NCI-H748 (cell line): ENCODE data around the gene HIVEP2.
A peak's percentile ranks its signal among the peaks of the same experiment; 100 is the strongest.

Source experiments
- DNase-seq: peaks from one replicate; lab custom pipeline; 2025; ENCODE audit not compliant: unreplicated experiment; lab: John Stamatoyannopoulos, UW

Gene HIVEP2

DNA sequence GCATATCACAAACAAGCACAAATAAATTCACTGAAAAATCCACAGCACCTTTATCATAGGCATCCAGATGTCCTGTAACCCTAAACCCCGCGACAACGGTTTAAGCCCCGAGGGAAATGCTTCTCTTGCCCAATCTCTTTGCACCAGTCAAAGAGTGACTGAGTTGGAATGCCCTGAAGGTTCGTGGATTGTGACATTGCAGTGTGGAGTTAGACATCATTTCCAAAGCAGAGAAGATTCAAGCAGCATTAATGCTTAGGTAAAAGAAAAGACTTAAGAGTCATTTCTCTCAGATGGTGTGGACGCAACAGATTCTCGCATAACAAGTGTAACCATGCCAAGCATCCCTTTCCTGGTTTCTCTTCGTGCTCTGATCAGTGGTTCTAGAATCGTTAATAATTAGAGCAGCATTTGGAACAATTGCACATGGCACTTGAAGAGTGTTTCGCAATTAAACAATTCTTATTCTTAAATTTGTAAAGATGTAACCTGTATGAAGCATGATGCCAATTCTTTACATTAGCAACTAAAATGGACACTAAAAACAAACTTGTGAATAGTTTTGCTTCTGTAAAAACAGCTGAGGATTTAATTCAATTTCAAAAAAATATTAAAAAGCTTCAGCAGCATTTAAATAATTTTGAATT is 121.6 kb downstream of the HIVEP2 start:
- no peak for DNase-seq

DNA sequence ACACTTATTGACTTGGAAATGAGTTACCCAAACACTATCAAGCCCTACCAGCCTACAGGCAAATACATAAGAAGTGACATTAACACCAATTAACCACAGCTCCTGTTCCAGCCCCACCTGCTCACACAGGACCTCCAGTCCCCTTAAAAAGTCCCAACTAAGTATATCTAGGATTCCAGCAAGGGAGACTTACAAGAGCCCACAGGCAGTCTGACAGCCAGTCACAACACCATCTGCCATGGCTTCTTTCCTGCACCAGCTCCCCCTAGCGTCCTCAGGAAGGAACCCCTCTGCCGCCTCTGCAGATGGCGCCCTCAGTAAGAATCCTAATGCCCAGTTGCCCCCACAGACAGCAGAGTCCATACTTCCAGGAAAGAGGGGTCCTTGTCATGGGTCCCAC is 122.1 kb downstream of the HIVEP2 start:
- peak; percentile 37 for DNase-seq

DNA sequence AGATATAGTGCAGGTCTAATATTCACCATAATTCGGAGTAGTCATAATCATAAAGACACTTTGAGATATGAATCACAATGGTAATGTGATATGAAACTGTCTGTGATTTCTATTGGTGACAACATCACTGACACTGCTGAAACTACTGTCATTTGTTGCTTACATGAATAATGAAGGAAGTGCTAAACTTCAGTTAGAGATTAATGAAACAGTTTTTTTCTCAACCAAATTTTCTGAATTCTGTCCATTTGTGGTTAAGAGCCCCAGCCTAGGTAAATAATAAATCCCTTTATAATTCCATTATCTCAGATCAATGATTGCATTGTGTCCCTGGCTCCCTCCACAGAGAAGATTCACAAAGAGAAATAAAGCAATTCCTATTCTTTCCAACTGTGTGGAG is 122.6 kb downstream of the HIVEP2 start:
- DNase-seq: no peak

DNA sequence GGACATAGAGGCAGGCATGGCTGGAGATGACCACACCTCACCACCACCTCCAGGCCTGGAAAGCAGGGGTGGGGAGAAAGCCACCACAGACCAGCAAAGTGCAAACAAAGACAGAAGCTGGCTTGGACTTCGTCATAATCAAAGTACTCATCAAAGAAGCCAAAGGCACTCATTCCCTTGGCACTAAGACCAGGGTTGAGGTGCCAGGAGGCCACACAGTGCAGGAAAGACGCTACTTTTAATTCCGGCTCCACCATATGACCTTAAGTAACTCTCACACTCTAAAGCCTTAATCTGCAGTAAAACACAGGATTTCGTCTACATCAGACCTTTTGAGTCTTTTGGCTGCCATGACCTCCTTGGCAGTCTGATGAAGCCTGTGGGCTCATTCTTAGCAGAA is 123.1 kb downstream of the HIVEP2 start:
- DNase-seq: no peak

DNA sequence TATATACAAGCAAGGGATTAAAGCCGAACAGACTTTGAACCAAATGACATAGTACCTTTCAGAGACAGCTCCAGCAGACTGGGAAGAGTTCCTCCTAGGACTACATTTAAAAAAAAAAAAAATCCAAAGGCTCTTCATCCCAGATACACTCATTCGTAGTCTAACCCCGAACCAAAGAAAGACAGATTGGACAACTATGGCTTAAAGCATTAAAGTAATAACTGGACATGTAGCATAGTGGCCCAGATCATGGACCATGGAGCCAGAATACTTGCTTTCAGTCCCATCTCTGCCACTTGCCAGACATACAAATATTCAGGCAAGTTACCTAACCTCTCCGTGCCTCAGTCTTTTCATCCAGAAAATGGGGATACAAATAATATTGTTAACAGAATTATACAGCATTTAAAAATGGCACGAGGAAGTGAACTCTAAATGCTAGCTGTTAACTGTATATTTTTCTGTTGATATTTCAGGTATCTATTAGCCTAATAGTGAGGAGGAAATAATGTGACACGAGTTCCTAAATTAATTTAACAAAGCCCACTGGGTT is 123.7 kb downstream of the HIVEP2 start:
- no peak for DNase-seq

DNA sequence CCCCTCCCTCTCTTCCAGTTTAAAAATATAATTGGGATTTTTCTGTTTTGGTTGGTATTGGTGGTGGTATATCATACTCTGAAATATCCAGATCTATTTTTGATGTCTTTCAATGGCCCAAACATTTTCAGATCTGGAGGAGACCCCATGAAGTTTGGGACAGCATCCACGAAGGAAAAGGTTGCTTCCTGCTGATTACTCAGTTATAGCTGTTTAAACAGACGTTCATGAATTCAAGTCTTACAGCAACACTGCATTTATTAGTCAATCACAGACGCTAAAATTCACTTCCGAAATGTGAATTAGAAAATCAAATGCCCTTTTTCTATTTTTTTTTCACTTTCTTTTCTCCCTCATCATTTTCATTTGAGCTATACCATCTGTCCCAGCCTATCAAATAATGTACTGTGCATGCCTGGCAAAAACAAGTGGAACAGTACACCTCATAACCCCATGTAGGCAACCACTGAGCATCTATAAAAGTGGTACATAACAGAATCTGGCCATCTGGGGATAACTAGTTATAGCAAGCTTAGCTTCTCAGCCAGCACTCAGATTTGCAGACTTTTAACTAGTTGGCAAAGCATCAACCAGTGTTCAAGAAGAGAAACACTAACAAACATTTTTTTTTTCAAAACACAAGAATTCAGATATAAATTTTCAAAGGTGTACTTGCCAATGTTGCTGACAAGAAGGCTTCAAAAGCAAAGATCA is 124.5 kb downstream of the HIVEP2 start:
- DNase-seq: no peak

DNA sequence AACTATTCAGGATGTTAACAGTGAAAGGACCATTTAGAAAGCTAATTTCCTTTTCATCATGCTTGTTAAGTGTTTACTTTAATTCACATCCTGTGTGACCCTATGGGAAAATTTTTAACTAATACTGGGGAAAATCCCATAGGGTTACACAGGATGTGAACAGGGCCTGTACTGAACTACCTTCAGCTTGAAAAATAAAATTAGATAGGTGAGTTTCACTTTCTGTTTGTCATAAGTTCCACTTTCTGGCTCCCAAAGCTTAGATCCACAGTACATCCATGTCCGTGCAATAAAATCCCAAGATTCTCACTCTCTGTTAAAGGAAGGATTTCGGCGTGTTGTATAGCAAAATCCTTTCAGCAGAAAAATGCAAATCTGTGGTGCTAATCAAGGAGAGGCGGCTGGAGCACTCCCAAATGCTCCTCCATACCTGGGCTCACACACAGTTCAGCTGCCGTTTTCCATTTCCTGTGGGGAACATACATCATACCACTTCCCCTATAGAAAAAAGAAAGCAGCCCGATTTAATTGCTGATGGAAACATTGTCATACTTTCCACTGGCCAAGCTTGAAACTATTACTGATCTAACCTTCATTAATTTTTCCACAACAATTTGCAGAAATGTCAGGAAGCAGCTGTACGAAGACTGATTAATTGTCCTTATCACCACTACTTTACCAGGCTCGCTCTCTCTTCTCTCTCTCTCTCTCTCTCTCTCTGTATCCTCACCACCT is 125.2 kb downstream of the HIVEP2 start:
- DNase-seq: peak; percentile 21

DNA sequence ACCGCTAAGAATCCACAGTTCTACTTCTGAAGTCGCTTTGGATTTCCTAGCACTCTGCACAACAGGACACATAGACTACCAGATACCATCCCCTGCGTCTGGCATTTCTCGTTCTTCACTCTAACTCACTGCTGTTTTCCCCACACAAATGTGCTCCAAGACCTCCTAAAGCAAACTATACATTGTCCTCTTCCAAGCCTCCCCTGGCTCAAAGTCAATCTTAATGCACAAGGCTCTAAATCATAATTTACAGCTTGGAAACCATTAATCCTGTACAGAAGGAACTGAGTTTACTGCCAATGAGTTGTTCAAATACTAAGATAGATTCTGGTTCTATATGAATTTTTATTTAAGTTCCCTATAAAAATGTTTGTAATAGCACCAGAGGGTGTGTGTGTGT is 128.5 kb downstream of the HIVEP2 start:
- DNase-seq: no peak

DNA sequence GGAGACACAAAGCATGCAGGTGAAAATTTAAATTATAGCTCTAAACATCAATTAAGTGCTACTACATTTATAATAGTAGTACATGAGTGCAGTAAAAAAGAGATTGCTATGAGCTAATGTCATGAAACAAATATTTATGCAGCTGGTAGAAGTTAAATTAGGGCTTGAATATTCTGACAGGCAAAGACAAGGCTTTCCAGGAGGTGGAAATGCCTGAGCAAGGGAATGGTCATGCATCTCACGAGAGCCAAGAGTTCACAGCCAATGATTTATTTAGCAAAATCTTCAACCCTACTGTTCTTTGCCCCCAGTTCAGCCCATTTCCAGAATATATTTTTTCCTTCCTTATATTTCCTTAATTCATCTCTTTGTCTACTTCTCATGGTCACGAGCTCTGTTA is 128.9 kb downstream of the HIVEP2 start:
- no peak for DNase-seq

DNA sequence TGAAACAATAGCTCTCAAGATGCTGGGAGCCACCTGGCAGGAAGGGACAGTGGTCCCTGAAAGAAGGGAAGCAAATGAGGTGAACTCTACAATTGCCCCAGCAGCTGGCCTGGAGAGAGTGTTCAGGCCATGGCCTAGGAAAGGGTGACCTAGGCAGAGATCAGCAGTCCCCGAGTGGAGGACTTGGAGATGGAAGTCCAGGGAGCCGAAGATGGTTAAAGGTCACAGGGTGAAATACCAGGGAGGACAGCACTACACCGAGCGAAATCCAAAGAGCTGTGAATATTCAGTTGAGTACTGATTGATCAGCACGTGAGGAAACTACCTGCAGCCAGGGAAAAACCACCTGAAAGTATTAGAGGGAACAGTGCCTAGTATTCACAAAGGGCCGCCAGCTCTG is 133.1 kb downstream of the HIVEP2 start:
- DNase-seq: no peak

DNA sequence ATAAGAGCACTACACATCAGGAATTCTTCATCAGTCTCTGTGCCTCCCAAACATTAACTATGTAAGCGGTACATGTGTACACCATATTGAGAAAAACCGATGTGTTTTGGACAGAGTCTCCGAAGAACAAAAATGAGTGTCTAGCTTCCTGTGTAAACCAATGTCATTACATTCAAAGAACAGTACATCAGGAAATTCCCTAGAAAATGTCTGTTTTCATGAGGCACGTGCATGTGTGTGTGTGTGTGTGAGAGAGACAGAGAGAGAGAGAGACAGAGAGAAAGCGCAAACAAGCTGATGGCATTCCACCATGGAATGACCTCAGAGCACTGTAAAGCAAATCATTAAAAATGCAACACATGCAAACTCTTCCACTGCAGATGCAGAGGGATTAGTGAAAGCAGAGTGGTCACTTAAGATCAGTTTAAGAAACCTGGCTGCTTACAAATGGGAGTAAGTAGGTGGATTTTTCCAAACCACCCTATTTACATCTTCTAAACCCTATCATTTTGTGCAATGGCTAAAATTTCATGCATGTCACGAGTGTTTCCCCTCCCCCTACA is 133.9 kb downstream of the HIVEP2 start:
- no peak for DNase-seq

DNA sequence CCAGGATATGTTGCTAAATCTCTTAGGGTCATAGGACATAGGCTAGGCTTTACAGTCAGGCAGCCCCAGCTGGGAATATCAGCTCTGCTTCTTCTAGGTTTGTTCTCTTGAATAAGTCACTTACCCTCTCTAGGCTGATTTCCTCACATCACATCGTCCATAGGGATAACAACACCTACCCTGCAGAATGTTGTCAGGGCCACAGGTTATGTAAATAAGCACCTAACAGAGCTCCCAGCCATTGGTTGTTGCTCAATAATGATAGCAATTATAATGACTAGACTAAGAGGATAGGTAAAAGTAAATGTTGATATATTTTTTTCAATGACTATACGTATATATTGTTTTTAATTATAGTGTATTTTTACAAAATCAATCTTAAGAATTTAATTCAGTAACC is 135.0 kb downstream of the HIVEP2 start:
- no peak for DNase-seq

DNA sequence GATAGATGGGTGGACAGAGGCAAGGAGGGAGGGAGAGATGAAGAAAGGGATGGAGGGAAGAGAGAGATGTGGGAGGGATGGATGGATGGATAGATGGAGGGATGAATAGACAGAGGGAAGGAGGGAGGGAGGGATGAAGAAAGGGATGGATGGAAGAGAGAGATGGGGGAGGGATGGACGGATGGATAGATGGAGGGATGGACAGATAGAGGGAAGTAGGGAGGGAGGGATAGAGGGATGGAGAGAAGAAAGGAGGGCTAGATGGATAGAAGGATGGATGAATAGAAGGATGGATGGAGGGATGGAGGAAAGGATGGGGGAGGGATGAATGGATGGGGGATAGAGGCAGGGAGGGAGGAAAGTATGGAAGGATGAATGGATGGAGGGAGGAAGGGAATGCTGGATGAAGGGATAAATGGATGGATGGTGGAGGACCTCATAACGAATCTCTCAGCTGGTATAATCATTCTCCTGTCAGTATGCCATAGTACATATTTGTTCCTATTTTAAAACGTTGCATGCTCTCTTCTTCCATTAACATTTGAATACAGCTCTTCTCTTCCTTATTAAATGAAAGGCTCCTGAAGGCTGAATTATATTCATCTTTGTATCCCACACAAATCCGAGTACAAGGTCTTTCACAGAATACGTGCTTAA is 136.4 kb downstream of the HIVEP2 start:
- no peak for DNase-seq

DNA sequence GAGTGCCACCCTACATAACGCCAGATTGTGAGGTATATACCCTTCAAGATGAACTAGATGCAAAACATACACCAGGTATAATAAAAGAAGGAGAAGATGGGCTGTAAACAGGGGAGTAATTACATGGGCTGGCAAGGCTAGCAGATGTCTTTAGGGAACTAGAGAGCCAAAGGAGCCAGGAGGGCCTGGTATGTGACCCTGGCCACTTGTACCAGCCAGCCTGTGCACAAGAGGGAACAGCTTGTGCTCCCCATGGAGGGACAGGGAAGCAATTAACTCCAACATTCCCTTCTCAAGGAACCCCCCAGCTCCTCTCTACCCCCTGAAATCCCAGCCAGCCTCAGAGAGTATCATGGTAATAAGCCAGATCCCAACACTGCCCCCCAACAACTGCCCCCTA is 139.9 kb downstream of the HIVEP2 start:
- no peak for DNase-seq

DNA sequence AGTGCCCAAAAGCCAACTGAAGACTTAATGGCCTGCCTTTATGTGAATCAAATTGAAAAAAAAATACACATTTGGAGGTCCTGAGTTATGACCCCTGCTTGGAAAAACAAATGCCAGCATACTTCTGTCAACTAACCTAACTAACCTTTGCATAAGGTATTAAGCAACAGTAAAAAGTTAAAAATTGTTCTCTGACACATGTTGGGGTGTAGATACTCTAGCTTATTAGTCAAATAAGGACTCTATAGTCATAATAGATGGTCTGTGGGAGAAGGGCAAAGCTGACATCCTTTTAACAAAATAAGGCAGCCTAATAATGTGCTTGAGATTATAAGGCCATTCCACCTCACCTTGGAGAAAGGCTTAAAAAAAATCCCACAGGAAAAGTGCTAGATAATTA is 140.5 kb downstream of the HIVEP2 start:
- no peak for DNase-seq

DNA sequence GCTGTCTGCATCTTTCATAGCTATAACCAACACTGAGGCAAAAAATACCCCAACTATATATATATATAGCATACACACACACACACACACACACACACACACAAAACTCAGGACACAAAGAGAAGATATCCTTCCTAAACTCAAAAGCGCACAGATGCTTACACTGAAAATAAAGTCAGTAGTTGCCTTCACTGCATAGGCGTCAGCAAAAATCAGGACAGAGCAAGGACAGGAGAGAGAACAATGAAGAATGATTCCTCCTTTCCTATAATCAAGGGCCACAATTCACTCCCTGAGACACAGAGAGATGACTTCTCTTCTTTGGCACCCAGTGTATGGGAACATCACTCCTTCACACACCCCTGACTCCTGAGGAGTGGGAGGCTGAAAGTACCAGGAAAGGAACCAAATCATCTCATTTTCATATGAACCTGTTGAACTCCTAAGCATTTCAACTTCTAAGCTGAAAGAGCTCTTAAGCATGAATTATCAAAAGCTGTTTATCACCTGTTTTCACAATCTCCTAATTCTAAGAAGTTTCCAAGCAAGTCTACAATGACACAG is 141.4 kb downstream of the HIVEP2 start:
- DNase-seq: no peak

DNA sequence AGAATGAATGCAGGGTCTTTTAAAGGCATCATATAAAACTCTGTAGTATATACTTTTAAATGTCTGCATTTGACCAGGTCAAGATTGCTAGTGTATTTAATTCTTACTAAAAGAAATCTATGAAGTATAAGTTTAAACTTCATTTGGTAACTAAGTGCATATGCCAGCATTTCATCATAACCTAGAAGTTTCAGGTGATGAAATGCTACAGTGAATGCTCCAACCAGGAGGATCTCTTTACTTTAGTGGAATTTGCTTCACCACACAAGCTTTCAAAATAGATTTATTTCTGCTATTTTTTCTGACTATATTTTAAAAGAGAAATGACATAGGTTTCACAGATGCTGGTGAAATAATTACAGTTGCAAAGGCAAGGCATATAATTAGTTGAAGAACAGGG is 141.9 kb downstream of the HIVEP2 start:
- DNase-seq: no peak

DNA sequence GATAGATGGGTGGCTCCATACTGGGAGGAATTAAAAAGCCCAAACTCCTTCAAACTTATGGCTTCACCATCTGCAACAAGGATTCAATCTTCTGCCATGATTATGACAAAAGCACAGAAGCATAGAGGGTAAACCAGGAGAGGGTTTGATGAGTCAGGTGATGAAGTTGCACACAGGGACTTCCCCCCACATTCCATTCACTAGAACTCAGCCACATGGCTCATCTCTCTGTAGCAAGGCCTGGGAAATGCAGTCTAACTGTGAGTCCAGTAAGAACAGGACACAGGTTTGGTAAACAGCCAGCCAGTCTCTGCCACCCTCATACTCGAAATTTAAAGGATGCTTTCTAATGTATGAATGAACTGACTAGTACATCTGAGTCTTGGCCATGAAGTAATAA is 142.9 kb downstream of the HIVEP2 start:
- no peak for DNase-seq

DNA sequence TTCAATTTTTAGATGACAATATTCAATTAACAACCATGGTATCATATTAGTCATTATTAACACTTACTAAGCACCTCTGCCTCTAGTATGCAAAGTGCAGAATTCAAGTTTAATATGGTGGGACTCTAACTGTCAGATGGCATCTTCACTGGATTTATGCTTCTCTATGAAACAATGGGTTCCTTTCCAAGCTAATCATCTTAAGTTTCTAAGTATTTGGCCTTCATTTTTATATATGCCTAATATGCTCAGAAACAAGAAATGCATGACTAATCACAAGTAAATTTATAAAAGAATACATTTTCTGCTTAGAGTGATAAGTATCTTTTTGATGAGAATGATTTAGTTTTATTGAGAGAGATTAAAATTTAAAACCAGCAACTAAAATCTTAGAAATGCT is 144.7 kb downstream of the HIVEP2 start:
- DNase-seq: no peak

DNA sequence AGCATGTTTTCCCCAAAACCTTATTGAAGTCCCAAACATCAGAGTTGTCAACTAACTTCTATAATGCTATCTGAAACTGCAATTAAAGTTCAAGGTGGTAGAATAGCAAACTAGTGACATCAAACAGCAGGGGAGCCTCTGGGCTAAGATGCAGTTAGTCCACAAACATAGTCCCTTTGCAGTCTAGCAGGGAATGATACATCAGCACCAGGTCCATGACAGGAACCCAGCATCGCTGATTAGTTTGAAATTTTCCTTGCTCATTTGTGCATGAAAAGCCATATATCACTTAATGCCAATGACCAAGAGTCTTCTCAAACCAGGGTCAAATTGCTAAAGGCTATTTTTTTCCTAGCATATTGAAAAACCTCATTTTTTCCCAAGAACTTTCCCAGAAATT is 145.3 kb downstream of the HIVEP2 start:
- DNase-seq: no peak

DNA sequence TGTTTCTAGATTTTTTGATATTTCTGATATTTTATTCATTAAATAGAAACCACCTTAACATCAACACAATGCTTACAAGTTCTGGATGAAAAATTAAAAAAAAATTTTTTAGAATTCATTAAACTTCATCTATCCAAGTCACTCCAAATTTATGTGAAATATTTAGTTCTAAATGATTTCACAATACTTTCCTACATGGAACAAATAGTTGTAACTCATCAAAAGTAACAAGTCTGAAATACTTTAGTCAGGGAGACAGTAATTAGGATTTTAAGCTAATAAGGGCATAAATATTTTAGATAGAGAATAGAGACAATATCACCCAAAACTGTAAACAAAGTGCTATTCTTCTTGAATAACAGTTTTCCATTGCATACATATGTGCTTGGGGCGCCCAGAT is 147.8 kb downstream of the HIVEP2 start:
- DNase-seq: no peak
